Activated T-cell treated with anti-CD3 and anti-CD28 coated beads, Interleukin-2, amount 50 U/mL, for 4 hours (primary cell): ENCODE measurements around the gene KLHL36. TPM values are rescaled to one million over a fixed set of nuclear protein-coding genes. Genes with fewer than 3 reads are reported as not detected.

ENCODE experiments used
- ATAC-seq, 2 donors: fragments of 200-7000 bp; cut with Tn5 transposase; one replicate each; pipeline ENCODE4 v1.10.0; 2021
- DNase-seq: peaks from one replicate; pipeline ENCODE4 v3.0.0-alpha.2; 2020
- H3K27me3 Mint-ChIP-seq: one replicate; pipeline ENCODE4 v1.8.0; 2021; ENCODE audit warnings: low read depth, mixed read lengths
- H3K36me3 Mint-ChIP-seq: one replicate; pipeline ENCODE4 v1.8.0; 2022; ENCODE audit warnings: mixed read lengths; ENCODE audit not compliant: insufficient read depth
- H3K4me1 Mint-ChIP-seq: one replicate; pipeline ENCODE4 v1.8.0; 2021; ENCODE audit warnings: low read depth, mixed read lengths
- H3K4me3 Mint-ChIP-seq: one replicate; pipeline ENCODE4 v1.8.0; 2021; ENCODE audit warnings: mild to moderate bottlenecking, moderate library complexity, mixed read lengths
- H3K9me3 Mint-ChIP-seq: one replicate; pipeline ENCODE4 v1.8.0; 2021; ENCODE audit warnings: mixed read lengths
- total RNA-seq, 3 donors: library from RNA; stranded (reverse); gene quantifications; one replicate each; pipeline ENCODE4 v1.2.1, GENCODE V29; 2021

Gene KLHL36
- total RNA-seq, 3 donors from 2014 or later: 28.9 to 32.1 (median 31.0) TPM

DNA sequence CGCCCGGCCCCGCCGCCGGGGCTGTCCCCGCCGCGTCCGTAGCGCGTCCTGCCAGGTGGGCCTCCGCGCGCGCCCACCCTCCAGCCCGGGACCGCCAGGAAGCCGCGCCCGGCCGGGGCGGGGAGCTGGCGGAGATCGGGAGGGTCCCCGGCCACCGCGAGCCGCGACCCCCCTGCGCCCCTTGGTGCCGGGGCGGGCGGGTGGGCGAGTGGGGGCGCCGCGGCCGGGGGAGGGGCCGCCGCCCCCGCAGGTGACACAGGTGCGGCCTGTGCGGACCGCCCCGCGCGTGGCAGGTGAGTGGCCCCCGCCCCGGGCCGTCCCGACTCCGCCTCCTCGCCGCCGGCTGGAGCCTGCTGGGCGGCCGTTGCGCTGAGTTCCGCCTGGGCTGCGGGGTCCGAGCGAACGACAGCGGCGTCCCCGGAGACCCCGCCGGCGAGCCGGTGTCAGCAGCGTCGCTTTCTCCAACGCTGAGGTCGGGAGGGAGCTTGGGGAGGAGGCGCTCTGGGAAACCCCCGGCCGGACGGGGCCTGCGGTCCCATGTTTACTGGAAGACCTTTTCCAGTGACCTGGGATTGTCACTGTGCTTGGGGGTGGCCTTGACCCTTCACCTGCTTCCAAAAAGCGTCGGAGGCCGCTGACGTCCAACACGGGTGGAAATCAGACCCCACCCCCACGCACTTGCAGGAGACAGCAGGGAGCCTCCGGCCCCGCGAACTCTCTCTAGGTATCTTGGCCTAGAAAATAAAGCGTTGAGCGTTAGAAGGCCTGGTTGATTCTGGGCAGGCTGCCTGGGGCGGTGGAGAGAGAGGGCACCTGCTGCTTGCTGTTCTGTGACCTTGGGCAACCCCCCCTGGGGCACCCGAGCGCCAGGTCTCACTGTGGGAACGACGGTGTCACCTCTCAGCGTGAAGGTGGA is 542 bp downstream of the KLHL36 start:
- peaks cover 12% of the 10 kb centered on the region for H3K36me3 Mint-ChIP-seq
- peak overlapping the region; percentile 84 for H3K4me3 Mint-ChIP-seq
- ATAC-seq: peak; percentile 59 to 61
- H3K9me3 Mint-ChIP-seq: no peaks in the 10 kb centered on the region
- peak; percentile 24 for DNase-seq
- no peaks in the 10 kb centered on the region for H3K27me3 Mint-ChIP-seq
- H3K4me1 Mint-ChIP-seq: peaks cover 57% of the 10 kb centered on the region

DNA sequence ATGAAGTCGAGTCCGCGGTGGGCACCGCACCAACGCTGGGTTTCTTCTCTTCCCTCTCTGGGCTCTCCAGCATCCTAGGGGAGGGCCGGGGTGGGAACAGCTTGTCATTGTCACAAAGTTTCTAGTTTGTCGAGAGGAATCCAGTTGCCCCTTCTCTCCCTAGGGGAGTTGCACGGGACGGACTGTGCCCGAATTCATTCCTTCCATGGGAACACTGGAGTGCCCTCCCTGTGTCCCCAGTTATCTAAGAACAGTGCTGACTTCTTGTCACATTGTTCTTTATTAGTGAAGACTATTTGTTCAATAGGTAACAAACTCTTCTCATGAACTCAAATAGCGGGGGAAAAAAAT is 1.2 kb downstream of the KLHL36 start:
- H3K9me3 Mint-ChIP-seq: no peaks in the 10 kb centered on the region
- ATAC-seq (no peak), DNase-seq (no peak)
- peaks cover 12% of the 10 kb centered on the region for H3K36me3 Mint-ChIP-seq
- no peaks in the 10 kb centered on the region for H3K27me3 Mint-ChIP-seq
- peaks cover 60% of the 10 kb centered on the region for H3K4me1 Mint-ChIP-seq
- H3K4me3 Mint-ChIP-seq: peak overlapping the region; percentile 84

DNA sequence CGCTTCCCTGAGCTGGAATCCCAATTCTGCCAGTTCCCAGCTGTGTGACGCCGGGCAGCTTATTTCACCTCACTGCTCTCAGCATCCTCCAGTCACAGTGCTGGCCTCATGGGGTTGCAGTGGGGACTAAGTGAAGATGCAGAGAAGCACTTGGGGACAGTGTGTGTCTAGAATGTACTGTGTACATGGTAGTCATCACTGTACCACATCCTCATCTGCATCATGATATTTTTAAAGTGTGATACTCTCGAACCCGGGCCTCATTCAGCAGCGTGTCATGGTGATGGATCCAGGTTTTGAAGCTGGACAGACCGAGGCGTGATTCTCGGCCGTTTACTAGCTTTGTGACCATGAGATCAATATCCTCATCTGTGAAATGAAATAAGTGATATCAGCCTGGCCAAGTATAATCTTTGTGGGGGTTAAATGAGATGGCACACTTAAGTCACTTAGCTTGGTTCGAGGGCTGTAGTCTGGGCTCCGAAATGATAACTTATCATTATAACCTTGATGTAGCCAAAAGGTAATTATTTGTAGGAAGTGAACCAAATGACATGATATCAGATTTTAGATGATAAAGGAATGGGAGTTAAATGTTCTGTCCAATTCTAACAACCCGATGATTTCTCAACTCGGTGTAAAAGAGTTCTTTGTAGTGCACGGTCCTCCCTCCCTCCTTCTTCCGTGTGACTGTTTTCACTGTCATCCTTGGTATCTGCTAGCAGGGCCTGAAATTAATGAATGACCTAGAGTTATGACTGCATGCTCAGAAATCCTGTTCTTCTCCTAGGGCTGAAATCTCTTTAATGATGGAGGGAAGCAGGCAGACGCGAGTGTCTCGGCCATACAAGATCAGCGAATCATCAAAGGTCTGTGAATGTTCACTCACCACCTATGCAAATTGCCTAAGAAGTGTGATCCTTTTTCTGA is 2.0 kb downstream of the KLHL36 start:
- ATAC-seq (peak in 1 of 2 donors; percentile 16), DNase-seq (no peak)
- Mint-ChIP-seq H3K4me1 (peaks cover 65% of the 10 kb centered on the region), H3K4me3 (peak overlapping the region; percentile 69), H3K36me3 (peaks cover 16% of the 10 kb centered on the region), H3K9me3 (no peaks in the 10 kb centered on the region), H3K27me3 (no peaks in the 10 kb centered on the region)

DNA sequence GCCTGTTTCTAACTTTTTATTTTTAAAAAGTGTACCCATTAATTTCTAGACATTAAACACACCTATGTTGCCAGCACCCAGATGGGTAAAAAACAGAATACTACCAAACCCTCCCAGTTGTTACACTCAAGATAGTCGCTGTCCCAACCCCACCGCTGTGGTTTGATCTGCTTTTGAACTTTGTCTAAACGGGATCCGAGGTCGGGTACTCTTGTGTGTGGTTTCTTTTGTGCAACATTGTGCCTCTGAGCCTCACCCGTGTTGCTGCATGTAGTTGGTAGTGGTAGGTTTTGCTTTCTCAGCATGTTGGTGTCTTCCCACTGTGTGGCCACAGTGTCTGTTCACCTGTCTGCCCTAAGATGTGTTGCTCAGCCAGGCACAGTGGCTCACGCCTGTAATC is 4.3 kb downstream of the KLHL36 start:
- H3K36me3 Mint-ChIP-seq: peaks cover 24% of the 10 kb centered on the region
- no peaks in the 10 kb centered on the region for H3K27me3 Mint-ChIP-seq
- ATAC-seq: no peak
- peak; percentile 12 for DNase-seq
- H3K4me1 Mint-ChIP-seq: peaks cover 73% of the 10 kb centered on the region
- peak overlapping the region; percentile 21 for H3K4me3 Mint-ChIP-seq
- no peaks in the 10 kb centered on the region for H3K9me3 Mint-ChIP-seq

DNA sequence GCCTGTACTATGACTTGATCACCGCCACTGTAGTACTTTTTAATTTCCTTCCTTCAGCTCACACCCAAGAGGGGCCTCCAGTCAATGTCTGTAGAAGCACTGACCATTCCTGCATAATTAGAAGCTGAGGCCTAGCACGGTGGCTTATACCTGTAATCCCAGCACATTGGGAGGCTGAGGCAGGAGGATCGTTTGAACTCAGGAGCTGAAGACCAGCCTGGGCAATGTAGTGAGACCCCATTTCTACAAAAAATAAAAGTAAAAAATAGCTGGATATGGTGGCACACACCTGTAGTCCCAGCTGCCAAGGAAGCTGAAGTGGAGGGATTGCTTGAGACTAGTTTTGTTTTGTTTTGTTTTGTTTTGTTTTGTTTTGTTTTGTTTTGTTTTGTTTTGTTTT is 5.9 kb downstream of the KLHL36 start:
- no peak for DNase-seq
- ATAC-seq: no peak
- H3K4me3 Mint-ChIP-seq: no peak overlapping the region
- peaks cover 76% of the 10 kb centered on the region for H3K4me1 Mint-ChIP-seq
- H3K36me3 Mint-ChIP-seq: peaks cover 31% of the 10 kb centered on the region
- no peaks in the 10 kb centered on the region for H3K27me3 Mint-ChIP-seq
- no peaks in the 10 kb centered on the region for H3K9me3 Mint-ChIP-seq

DNA sequence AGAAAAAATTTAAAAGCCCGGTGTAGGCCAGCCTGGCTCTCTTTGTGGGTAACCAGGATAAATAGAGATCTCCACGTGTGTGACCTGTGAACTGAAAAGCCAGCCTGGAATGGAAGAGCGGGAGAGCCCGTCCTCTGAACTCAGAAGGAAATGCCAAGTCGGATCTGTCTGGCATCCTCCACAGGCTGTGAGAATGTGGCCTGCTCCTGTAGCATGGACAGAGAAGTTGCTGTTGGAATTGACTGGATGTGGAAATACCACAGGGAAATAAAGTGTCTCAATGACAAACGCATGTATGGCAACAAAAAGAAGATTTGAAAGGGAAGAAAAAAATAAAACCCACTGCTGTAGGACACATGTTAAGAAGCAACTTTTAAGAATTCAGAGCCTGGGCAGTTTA is 6.7 kb downstream of the KLHL36 start:
- no peaks in the 10 kb centered on the region for H3K9me3 Mint-ChIP-seq
- H3K27me3 Mint-ChIP-seq: no peaks in the 10 kb centered on the region
- no peak overlapping the region for H3K4me3 Mint-ChIP-seq
- H3K36me3 Mint-ChIP-seq: peaks cover 34% of the 10 kb centered on the region
- peaks cover 70% of the 10 kb centered on the region for H3K4me1 Mint-ChIP-seq
- DNase-seq (no peak), ATAC-seq (no peak)

DNA sequence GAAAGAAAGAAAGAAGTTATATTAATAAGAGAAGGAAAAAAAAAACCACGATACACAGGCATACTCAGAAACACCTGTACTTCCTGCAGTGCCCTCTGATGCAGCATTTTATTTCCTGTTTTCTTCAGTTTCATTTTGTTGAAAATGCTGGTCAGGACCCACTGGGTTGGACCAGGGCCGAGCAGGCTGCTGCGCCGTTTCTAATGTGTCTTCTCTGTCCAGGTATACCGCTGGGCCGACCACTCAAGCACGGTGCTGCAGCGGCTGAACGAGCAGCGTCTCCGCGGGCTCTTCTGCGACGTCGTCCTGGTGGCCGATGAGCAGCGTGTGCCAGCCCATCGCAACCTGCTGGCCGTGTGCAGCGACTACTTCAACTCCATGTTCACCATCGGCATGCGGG is 8.3 kb downstream of the KLHL36 start:
- H3K4me1 Mint-ChIP-seq: peaks cover 53% of the 10 kb centered on the region
- peaks cover 40% of the 10 kb centered on the region for H3K36me3 Mint-ChIP-seq
- peak overlapping the region; percentile 29 for H3K4me3 Mint-ChIP-seq
- no peaks in the 10 kb centered on the region for H3K9me3 Mint-ChIP-seq
- ATAC-seq (no peak), DNase-seq (no peak)
- no peaks in the 10 kb centered on the region for H3K27me3 Mint-ChIP-seq

DNA sequence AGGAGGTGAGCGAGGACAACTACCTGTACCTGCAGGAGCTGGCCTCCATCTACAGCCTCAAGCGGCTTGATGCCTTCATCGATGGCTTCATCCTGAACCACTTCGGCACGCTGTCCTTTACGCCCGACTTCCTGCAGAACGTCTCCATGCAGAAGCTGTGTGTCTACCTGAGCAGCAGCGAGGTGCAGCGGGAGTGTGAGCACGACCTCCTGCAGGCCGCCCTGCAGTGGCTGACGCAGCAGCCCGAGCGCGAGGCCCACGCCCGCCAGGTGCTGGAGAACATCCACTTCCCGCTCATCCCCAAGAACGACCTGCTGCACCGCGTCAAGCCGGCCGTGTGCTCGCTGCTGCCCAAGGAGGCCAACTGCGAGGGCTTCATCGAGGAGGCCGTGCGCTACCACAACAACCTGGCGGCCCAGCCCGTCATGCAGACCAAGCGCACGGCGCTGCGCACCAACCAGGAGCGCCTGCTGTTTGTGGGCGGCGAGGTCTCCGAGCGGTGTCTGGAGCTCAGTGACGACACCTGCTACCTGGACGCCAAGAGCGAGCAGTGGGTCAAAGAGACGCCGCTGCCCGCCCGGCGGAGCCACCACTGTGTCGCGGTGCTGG is 9.0 kb downstream of the KLHL36 start:
- Mint-ChIP-seq H3K9me3 (no peaks in the 10 kb centered on the region), H3K4me1 (peaks cover 47% of the 10 kb centered on the region), H3K36me3 (peaks cover 40% of the 10 kb centered on the region), H3K27me3 (no peaks in the 10 kb centered on the region), H3K4me3 (no peak overlapping the region)
- no peak for DNase-seq
- ATAC-seq: no peak

DNA sequence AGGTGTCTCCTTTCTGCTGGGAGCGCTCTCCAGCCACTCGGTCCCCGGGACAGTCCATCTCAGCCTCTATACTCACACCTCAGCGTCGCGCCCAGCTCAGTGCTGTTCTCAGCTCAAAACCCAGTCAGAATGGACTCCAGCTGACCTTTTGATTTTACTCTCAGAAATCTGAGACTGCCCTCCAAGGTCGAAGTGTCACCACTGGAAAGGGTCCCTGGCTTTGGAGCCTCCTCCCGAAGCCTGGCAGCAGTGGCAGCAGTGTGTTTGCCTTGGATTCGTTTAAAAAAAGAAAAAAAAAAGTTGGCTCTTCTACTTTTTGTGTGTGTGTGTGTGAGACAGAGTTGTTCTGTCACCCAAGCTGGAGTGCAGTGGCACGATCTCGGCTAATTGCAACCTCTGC is 10.4 kb downstream of the KLHL36 start:
- DNase-seq (no peak), ATAC-seq (no peak)
- Mint-ChIP-seq H3K4me1 (peaks cover 35% of the 10 kb centered on the region), H3K4me3 (no peak overlapping the region), H3K36me3 (peaks cover 37% of the 10 kb centered on the region), H3K9me3 (no peaks in the 10 kb centered on the region), H3K27me3 (no peaks in the 10 kb centered on the region)

DNA sequence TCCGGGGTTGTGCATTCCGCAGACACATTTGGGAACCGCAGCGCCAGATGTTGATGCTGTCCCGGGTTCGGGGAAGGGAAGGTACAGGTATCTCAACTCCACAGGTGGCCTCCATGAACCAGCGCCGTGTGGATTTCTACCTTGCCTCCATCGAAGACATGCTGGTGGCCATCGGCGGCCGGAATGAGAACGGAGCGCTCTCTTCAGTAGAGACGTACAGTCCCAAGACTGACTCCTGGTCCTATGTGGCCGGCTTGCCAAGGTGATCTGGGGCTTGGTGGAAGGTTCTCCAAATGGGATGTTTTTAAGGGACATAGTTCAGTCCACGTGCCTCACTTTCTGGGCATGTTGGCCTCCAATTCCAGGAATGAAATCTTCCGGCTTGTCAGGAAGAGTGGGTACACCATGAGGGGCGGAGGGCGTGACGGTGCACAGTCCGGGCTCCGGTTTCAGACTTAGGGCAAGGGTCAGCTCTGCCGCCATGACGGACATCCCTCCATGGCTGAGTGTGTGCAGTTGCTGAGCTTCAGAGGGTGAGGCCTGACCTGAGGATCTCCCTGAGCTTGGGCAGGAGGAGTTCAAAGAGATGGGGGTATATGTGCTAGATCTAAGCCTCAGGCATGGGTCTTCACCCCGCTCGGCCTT is 11.5 kb downstream of the KLHL36 start:
- no peak for ATAC-seq
- peaks cover 43% of the 10 kb centered on the region for H3K36me3 Mint-ChIP-seq
- no peaks in the 10 kb centered on the region for H3K27me3 Mint-ChIP-seq
- no peak overlapping the region for H3K4me3 Mint-ChIP-seq
- peaks cover 28% of the 10 kb centered on the region for H3K4me1 Mint-ChIP-seq
- DNase-seq: no peak
- H3K9me3 Mint-ChIP-seq: no peaks in the 10 kb centered on the region

DNA sequence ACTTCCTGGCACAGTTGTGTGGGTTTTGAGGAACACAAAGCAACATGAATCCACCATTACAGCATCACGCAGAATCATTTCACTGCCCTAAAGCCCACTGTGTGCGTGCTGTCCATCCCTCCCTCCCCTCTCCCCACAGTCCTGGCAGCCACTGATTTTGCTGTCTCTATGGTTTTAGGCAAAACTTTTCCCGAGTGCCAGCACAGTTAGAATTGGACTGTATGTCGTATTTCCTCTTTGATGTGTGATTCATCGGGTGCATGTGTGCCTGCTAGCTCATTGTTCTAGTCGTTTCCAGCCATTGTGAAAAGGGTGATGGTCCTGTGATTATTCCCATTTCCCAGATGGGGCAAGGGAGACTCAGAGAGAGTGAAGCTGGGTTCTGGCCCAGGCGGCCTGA is 12.7 kb downstream of the KLHL36 start:
- DNase-seq (no peak), ATAC-seq (no peak)
- no peaks in the 10 kb centered on the region for H3K9me3 Mint-ChIP-seq
- peaks cover 20% of the 10 kb centered on the region for H3K4me1 Mint-ChIP-seq
- no peak overlapping the region for H3K4me3 Mint-ChIP-seq
- H3K36me3 Mint-ChIP-seq: peaks cover 40% of the 10 kb centered on the region
- H3K27me3 Mint-ChIP-seq: no peaks in the 10 kb centered on the region

DNA sequence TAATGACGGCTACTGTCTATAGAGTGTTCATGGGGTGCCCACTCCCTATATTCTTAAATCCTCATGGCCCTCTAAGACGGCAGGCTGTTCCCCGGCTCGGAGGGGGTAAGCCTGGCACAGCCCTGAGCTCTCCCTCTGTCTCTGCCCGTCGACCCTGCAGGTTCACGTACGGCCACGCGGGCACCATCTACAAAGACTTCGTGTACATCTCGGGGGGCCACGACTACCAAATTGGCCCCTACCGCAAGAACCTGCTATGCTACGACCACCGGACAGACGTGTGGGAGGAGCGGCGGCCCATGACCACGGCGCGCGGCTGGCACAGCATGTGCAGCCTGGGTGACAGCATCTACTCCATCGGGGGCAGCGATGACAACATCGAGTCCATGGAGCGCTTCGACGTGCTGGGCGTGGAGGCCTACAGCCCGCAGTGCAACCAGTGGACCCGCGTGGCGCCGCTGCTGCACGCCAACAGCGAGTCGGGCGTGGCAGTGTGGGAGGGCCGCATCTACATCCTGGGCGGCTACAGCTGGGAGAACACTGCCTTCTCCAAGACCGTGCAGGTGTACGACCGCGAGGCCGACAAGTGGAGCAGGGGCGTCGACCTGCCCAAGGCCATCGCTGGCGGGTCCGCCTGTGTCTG is 13.2 kb downstream of the KLHL36 start:
- no peak overlapping the region for H3K4me3 Mint-ChIP-seq
- H3K9me3 Mint-ChIP-seq: no peaks in the 10 kb centered on the region
- ATAC-seq (no peak), DNase-seq (no peak)
- peaks cover 16% of the 10 kb centered on the region for H3K4me1 Mint-ChIP-seq
- H3K27me3 Mint-ChIP-seq: no peaks in the 10 kb centered on the region
- H3K36me3 Mint-ChIP-seq: peaks cover 40% of the 10 kb centered on the region

DNA sequence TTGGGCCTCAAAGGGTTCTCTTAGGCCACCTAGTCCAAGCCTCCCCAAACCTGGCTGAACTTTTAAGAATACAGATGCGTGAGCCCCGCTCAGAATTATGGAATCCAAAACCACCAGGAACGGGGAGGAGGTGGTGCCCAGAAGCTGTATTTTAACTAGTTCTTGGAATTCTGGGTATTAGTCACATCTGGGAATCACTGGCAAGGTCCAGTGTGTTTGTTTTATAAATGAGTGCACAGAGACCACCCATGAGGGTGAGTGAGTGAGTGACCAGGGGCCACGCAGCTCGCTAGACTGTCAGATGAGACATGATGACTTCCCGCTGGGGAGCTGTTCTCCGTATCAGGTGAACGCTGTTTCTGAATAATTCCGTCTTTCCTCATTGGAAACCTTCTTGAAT is 14.2 kb downstream of the KLHL36 start:
- H3K9me3 Mint-ChIP-seq: no peaks in the 10 kb centered on the region
- DNase-seq (no peak), ATAC-seq (no peak)
- peaks cover 33% of the 10 kb centered on the region for H3K36me3 Mint-ChIP-seq
- H3K27me3 Mint-ChIP-seq: no peaks in the 10 kb centered on the region
- H3K4me3 Mint-ChIP-seq: no peak overlapping the region
- H3K4me1 Mint-ChIP-seq: peaks cover 10% of the 10 kb centered on the region
